ENCODE measurements around the gene TM9SF2. TPM values are rescaled to one million over a fixed set of nuclear protein-coding genes. Genes with fewer than 3 reads are reported as not detected.

TM9SF2 gene
- polyA plus RNA-seq, 3 donors = 54.0 to 255 (median 218) TPM

GRCh38 chr13:99606324-99607066 is 105.2 kb downstream of the TM9SF2 start, which contains the start of gene CLYBL:
Gene CLYBL, plus strand, starts transcription at chr13:99606690.
- Histone ChIP-seq H3K36me3 (replicated peaks in 1 of 2; ENCODE audit: control insufficient read depth in 1 of 2, insufficient read depth in 2 of 2, low read length in 2 of 2) (no peaks in the 10 kb centered on the region), H3K4me3 (replicated peaks in 1 of 3; ENCODE audit: low read depth in 2 of 3, low read length in 3 of 3) (peak within 1 kb of the TSS; percentile 72 to 84 (median 74)), H3K4me2 (replicated peaks; ENCODE audit: extremely low read depth, low read length, poor library complexity, severe bottlenecking) (peak within 1 kb of the TSS; percentile 89), H3K9ac (ENCODE audit: insufficient read depth, low read length, poor library complexity, severe bottlenecking) (peak within 1 kb of the TSS; percentile 77), H3K4me1 (ENCODE audit: control insufficient read depth in 1 of 2, insufficient read depth in 2 of 2, low read length in 2 of 2) (peaks cover 12 to 18% of the 10 kb centered on the region in 2 donors), H3K27ac (ENCODE audit: low read depth in 1 of 2, low read length in 2 of 2) (peak within 1 kb of the TSS; percentile 32 to 71), H3K9me3 (replicated peaks in 1 of 2; ENCODE audit: control insufficient read depth in 1 of 2, insufficient read depth in 1 of 2, low read length in 2 of 2) (no peaks in the 10 kb centered on the region), H3K79me2 (ENCODE audit: insufficient read depth, low read length) (no peaks in the 10 kb centered on the region), H2AFZ (ENCODE audit: insufficient read depth, low read depth, low read length, poor library complexity, severe bottlenecking) (peak within 1 kb of the TSS; percentile 98), H4K20me1 (ENCODE audit: insufficient read depth, low read length) (no peaks in the 10 kb centered on the region), H3K27me3 (ENCODE audit: control insufficient read depth in 2 of 2, insufficient read depth in 2 of 2, low read length in 2 of 2) (no peaks in the 10 kb centered on the region)
- Mint-ChIP-seq H3K4me1 (peaks cover 18% of the 10 kb centered on the region), H3K36me3 (peaks cover 0 to 3% of the 10 kb centered on the region in 2 donors), H3K27me3 (ENCODE audit: low read depth in 3 of 3) (peaks cover 3 to 14% (median 12%) of the 10 kb centered on the region in 3 donors), H3K27ac (peak within 1 kb of the TSS in 6 of 7 donors; percentile 35 to 87 (median 65)), H3K4me3 (peak within 1 kb of the TSS; percentile 87 to 93), H3K9me3 (peaks cover 0 to 4% (median 0%) of the 10 kb centered on the region in 7 donors)
- TF ChIP-seq CTCF (IDR thresholded peaks at IDR 0.05) = no peak
- under 1% methylated on average over 62 of the region's 73 CpGs for WGBS (ENCODE audit: insufficient coverage)
- intact Hi-C loops (cut with micrococcal nuclease) = loop anchor here in 1 of 2 donors (10.0 kb wide), 1 partner anchor 102 kb away; the partner anchor contains the start of gene TM9SF2
- peak; percentile 77 to 88 (median 83) for DNase-seq

- no peaks in the 10 kb centered on the region for H3K9me3 ChIP-seq (replicated peaks in 1 of 2; ENCODE audit: control insufficient read depth in 1 of 2, insufficient read depth in 1 of 2, low read length in 2 of 2)
These were observed 107.1 kb downstream of the TM9SF2 start for GRCh38 chr13:99608345-99608744.

More at GRCh38 chr13:99608345-99608744, 107.1 kb downstream of the TM9SF2 start:
- 98% methylated on average over 7 of the region's 15 CpGs for WGBS (ENCODE audit: insufficient coverage)
- peaks cover 12 to 18% of the 10 kb centered on the region in 2 donors for H3K4me1 ChIP-seq (ENCODE audit: control insufficient read depth in 1 of 2, insufficient read depth in 2 of 2, low read length in 2 of 2)
- intact Hi-C loops (cut with micrococcal nuclease) = loop anchor here in 1 of 2 donors (10.0 kb wide), 1 partner anchor 104 kb away; the partner anchor contains the start of gene TM9SF2
- H3K36me3 ChIP-seq (replicated peaks in 1 of 2; ENCODE audit: control insufficient read depth in 1 of 2, insufficient read depth in 2 of 2, low read length in 2 of 2) = no peaks in the 10 kb centered on the region
- H3K4me3 ChIP-seq (replicated peaks in 1 of 3; ENCODE audit: low read depth in 2 of 3, low read length in 3 of 3) = no peak overlapping the region
- no peaks in the 10 kb centered on the region for H3K27me3 ChIP-seq (ENCODE audit: control insufficient read depth in 2 of 2, insufficient read depth in 2 of 2, low read length in 2 of 2)
- peaks cover 6 to 12% (median 9%) of the 10 kb centered on the region in 3 donors for H3K27me3 Mint-ChIP-seq (ENCODE audit: low read depth in 3 of 3)
- no peak for TF ChIP-seq CTCF (IDR thresholded peaks at IDR 0.05)
- no peaks in the 10 kb centered on the region for H4K20me1 ChIP-seq (ENCODE audit: insufficient read depth, low read length)
- H3K79me2 ChIP-seq (ENCODE audit: insufficient read depth, low read length) = no peaks in the 10 kb centered on the region
- no peak overlapping the region for H3K27ac ChIP-seq (ENCODE audit: low read depth in 1 of 2, low read length in 2 of 2)
- H2AFZ ChIP-seq (ENCODE audit: insufficient read depth, low read depth, low read length, poor library complexity, severe bottlenecking) = no peak overlapping the region
- no peak overlapping the region for H3K27ac Mint-ChIP-seq
- peaks cover 13% of the 10 kb centered on the region for H3K4me1 Mint-ChIP-seq
- no peak for DNase-seq
- H3K36me3 Mint-ChIP-seq = peaks cover 0 to 3% of the 10 kb centered on the region in 2 donors
- peaks cover 0 to 4% (median 0%) of the 10 kb centered on the region in 7 donors for H3K9me3 Mint-ChIP-seq
- no peak overlapping the region for H3K4me2 ChIP-seq (replicated peaks; ENCODE audit: extremely low read depth, low read length, poor library complexity, severe bottlenecking)
- H3K9ac ChIP-seq (ENCODE audit: insufficient read depth, low read length, poor library complexity, severe bottlenecking) = no peak overlapping the region
- H3K4me3 Mint-ChIP-seq = no peak overlapping the region

Measured in CD14-positive monocyte (primary cell).